ENCODE results near the gene MAP2K3. TPM values are rescaled to one million over a fixed set of nuclear protein-coding genes. Genes with fewer than 3 reads are reported as not detected.
"Not testable (repeated sequence)": the region's sequence is repeated elsewhere in the genome, so short reads cannot be mapped to it uniquely, and the experiment has no call there.

MAP2K3 gene
- total and polyA plus RNA-seq, 2 of the 4 experiments (the other 2 are of a cell fraction) = 23.5 to 82.2 TPM

DNA sequence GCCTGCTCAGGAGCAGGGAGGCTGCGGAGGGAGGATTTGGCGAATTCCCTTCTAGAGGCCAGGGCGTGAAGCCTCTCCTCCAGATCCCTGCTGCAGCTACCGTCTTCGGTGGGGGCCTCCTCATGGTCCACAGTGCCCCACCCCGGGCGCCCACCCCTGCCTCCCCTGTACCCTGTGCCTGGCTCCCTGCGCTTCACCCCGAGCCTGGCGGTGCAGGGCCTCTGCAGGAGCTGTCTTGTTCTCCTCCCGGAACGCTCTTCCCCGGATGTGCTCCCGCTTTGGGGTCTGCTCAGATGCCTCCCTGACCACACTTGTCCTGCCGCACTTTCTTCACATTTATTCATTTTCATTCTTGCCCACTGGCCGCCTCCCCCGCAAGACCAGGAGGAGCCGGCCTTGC lies 33.3 kb downstream of the MAP2K3 start:
- H2BK5ac ChIP-seq (ENCODE audit: low read depth, low read length, poor library complexity, severe bottlenecking); H3K14ac ChIP-seq (replicated peaks; ENCODE audit: low read depth, low read length); H3K9ac ChIP-seq (ENCODE audit: low read depth, low read length); H2BK15ac ChIP-seq (ENCODE audit: low read depth, low read length); CTCF ChIA-PET; H4K20me1 ChIP-seq (ENCODE audit: insufficient read depth, low read length); H3K9me3 ChIP-seq (ENCODE audit: control insufficient read depth, insufficient read depth, low read length); H3K27me3 ChIP-seq (ENCODE audit: control insufficient read depth, insufficient read depth, low read length); H2BK120ac ChIP-seq (ENCODE audit: low read depth, low read length); H2AK5ac ChIP-seq (ENCODE audit: low read depth, low read length); H3K27ac ChIP-seq (ENCODE audit: insufficient read depth, low read length); H4K91ac ChIP-seq (ENCODE audit: insufficient read depth, low read depth, low read length); H3K23ac ChIP-seq (ENCODE audit: low read depth, low read length); H4K5ac ChIP-seq (ENCODE audit: low read depth, low read length); H3K4me1 ChIP-seq (ENCODE audit: control insufficient read depth, insufficient read depth, low read length); H3K56ac ChIP-seq (ENCODE audit: extremely low read depth, insufficient read depth, low read length); H3K4me2 ChIP-seq (ENCODE audit: low read depth, low read length); H3K4ac ChIP-seq (ENCODE audit: low read depth, low read length); H3K18ac ChIP-seq (ENCODE audit: low read depth, low read length); H3K79me1 ChIP-seq (ENCODE audit: low read depth in 1 of 2, low read length in 2 of 2); H4K8ac ChIP-seq (ENCODE audit: low read depth in 2 of 2, low read length in 2 of 2); H2BK20ac ChIP-seq (ENCODE audit: low read depth, low read length); ATAC-seq (ENCODE audit: low read depth); DNase-seq; H2AFZ ChIP-seq (replicated peaks; ENCODE audit: low read length, poor library complexity); POLR2A ChIA-PET (ENCODE audit: unreplicated experiment); BruUV-seq (replicated peaks); dilution Hi-C loops (cut with HindIII; ENCODE audit: low sequenced_read_pairs, unreplicated experiment); H3K9me1 ChIP-seq (ENCODE audit: insufficient read depth, low read length); H3K4me3 ChIP-seq (ENCODE audit: insufficient read depth, low read depth, low read length); H3K36me3 ChIP-seq (ENCODE audit: control insufficient read depth, insufficient read depth, low read length); intact Hi-C loops (cut with micrococcal nuclease); H2AK9ac ChIP-seq (replicated peaks; ENCODE audit: low read depth, low read length, poor library complexity): not testable (repeated sequence)
- 85% methylated on average over 10 of the region's 18 CpGs; no CpG with 5 or more reads in 1 of the 2 experiments for WGBS, 2 experiments (ENCODE audit: extremely low coverage in 2 of 2, insufficient read length in 1 of 2)
- in situ Hi-C loops (cut with MboI; ENCODE audit: low sequenced_read_pairs) = loop anchor here (25.0 kb wide), 1 partner anchor 469 kb away; no protein-coding TSS in a partner anchor
